B cell (primary cell): Measurements from ENCODE around the gene MYO1C. TPM values are rescaled to one million over a fixed set of nuclear protein-coding genes. Genes with fewer than 3 reads are reported as not detected.

ENCODE experiments used
- ATAC-seq: fragments of 200-7000 bp; cut with Tn5 transposase; one replicate; pipeline ENCODE4 v1.10.0; 2021; ENCODE audit warnings: low read depth, mild to moderate bottlenecking, moderate number of reproducible peaks, moderate library complexity
- CTCF ChIA-PET: fragments of 350-600 bp; sonication (Branson Sonifier 250); formaldehyde crosslinking; loops from one replicate; lab custom pipeline; 2021; ENCODE audit warnings: antibody characterized with exemption, inconsistent platforms; lab: Charles Lee
- POLR2A ChIA-PET: fragments of 350-600 bp; sonication (Branson Sonifier 250); formaldehyde crosslinking; loops from one replicate; lab custom pipeline; 2021; ENCODE audit warnings: antibody characterized with exemption; lab: Charles Lee
- DNase-seq: peaks from one replicate; pipeline ENCODE4 v3.0.0; 2013
- H2AFZ ChIP-seq: 2 replicates; pipeline ENCODE4 v1.6.1; 2012; ENCODE audit warnings: mild to moderate bottlenecking, low read depth, low read length; ENCODE audit not compliant: insufficient read depth, poor library complexity, severe bottlenecking
- H3K27ac ChIP-seq, 2 donors: 1 replicate in 1 of 2; 2 replicates in 1 of 2; pipeline ENCODE4 v1.5.1; 2012 to 2013; ENCODE audit warnings: low read length in 2 of 2, mild to moderate bottlenecking in 2 of 2, moderate library complexity in 1 of 2
- H3K27me3 ChIP-seq, 4 experiments: fragments of 200-600 bp in 1 of 4; sonication (generic) in 1 of 4; replicated peaks in 1 of 4; 1 replicate in 2 of 4; 2 replicates in 2 of 4; pipeline versions ENCODE4 v1.6.1 to v1.7.0; 2013 to 2016; ENCODE audit warnings: low read length in 3 of 4, mild to moderate bottlenecking in 2 of 4, mixed read lengths in 1 of 4, moderate library complexity in 1 of 4; ENCODE audit not compliant: insufficient read depth in 4 of 4, control insufficient read depth in 3 of 4; ENCODE audit errors: control extremely low read depth in 1 of 4
- H3K36me3 ChIP-seq, 2 experiments: replicated peaks in 1 of 2; 1 replicate in 1 of 2; 2 replicates in 1 of 2; pipeline versions ENCODE4 v1.6.1 to v1.7.1; 2013; ENCODE audit warnings: low read length in 1 of 2; ENCODE audit not compliant: insufficient read depth in 2 of 2, control insufficient read depth in 1 of 2; ENCODE audit errors: control extremely low read depth in 1 of 2, extremely low read depth in 1 of 2
- H3K4me1 ChIP-seq, 2 donors: fragments of 200-600 bp in 1 of 2; sonication (generic) in 1 of 2; 1 replicate in 1 of 2; 2 replicates in 1 of 2; pipeline versions ENCODE4 v1.5.1 to v1.6.1; 2013 to 2017; ENCODE audit warnings: low read length in 2 of 2; ENCODE audit not compliant: control insufficient read depth in 2 of 2, insufficient read depth in 2 of 2
- H3K4me2 ChIP-seq: replicated peaks from 2 replicates; pipeline ENCODE3; 2012; ENCODE audit warnings: mild to moderate bottlenecking, low read depth, low read length; ENCODE audit not compliant: poor library complexity, severe bottlenecking
- H3K4me3 ChIP-seq, 5 experiments: fragments of 200-600 bp in 1 of 5; sonication (generic) in 1 of 5; 1 replicate in 3 of 5; 2 replicates in 2 of 5; pipeline versions ENCODE4 v1.5.1 to v1.7.0; 2011 to 2016; ENCODE audit warnings: low read length in 4 of 5, mild to moderate bottlenecking in 4 of 5, low read depth in 2 of 5, control low read depth in 1 of 5, moderate library complexity in 1 of 5; ENCODE audit not compliant: insufficient read depth in 1 of 5; ENCODE audit errors: control extremely low read depth in 1 of 5, extremely low read depth in 1 of 5
- H3K79me2 ChIP-seq: fragments of 200-600 bp; sonication (generic); one replicate; pipeline ENCODE4 v1.6.0; 2016; ENCODE audit warnings: low read length; ENCODE audit not compliant: control insufficient read depth, insufficient read depth
- H3K9ac ChIP-seq: fragments of 200-600 bp; sonication (generic); 2 replicates; pipeline ENCODE4 v1.6.1; 2017; ENCODE audit warnings: mild to moderate bottlenecking, low read length, moderate library complexity
- H3K9me3 ChIP-seq, 3 donors: one replicate each; pipeline versions ENCODE4 v1.6.1 to v1.7.1; 2013; ENCODE audit warnings: low read length in 2 of 3; ENCODE audit not compliant: control insufficient read depth in 2 of 3, insufficient read depth in 1 of 3; ENCODE audit errors: control extremely low read depth in 1 of 3
- H4K20me1 ChIP-seq: 2 replicates; pipeline ENCODE4 v1.6.0; 2012; ENCODE audit warnings: mild to moderate bottlenecking, low read length; ENCODE audit not compliant: insufficient read depth, control insufficient read depth, poor library complexity, severe bottlenecking
- H3K27ac Mint-ChIP-seq: one replicate; pipeline ENCODE4 v1.8.0; 2021; ENCODE audit warnings: mixed read lengths
- H3K27me3 Mint-ChIP-seq: one replicate; pipeline ENCODE4 v1.8.0; 2021; ENCODE audit warnings: mixed read lengths
- H3K4me1 Mint-ChIP-seq: one replicate; pipeline ENCODE4 v1.8.0; 2021; ENCODE audit warnings: mixed read lengths
- H3K4me3 Mint-ChIP-seq: one replicate; pipeline ENCODE4 v1.8.0; 2021; ENCODE audit warnings: mixed read lengths
- H3K9me3 Mint-ChIP-seq: one replicate; pipeline ENCODE4 v1.8.0; 2022; ENCODE audit warnings: mixed read lengths; ENCODE audit not compliant: insufficient read depth
- CTCF ChIP-seq: fragments of 200-600 bp; IDR thresholded peaks from one replicate; pipeline ENCODE4 v1.8.0; 2022; ENCODE audit warnings: antibody characterized with exemption, mild to moderate bottlenecking
- EZH2 ChIP-seq: IDR thresholded peaks from 2 replicates; pipeline ENCODE4 v1.6.1; 2012; ENCODE audit warnings: borderline replicate concordance, low read depth, mild to moderate bottlenecking, moderate library complexity, low read length; ENCODE audit not compliant: insufficient read depth, poor library complexity, severe bottlenecking
- WGBS: methylation state at CpG from one replicate; pipeline ENCODE4 v1.1.5; 2013; ENCODE audit warnings: missing lambda C conversion rate; ENCODE audit not compliant: insufficient coverage; 5-methylcytosine and 5-hydroxymethylcytosine counted together
- intact Hi-C: fragments of 100-400 bp; cut with micrococcal nuclease; formaldehyde crosslinking; loops from one replicate; pipeline ENCODE4 v1.10.0; 2022
- polyA plus RNA-seq: library from polyadenylated mRNA; depleted of rRNA; stranded (reverse); fragments of >200 nt; gene quantifications from 2 replicates; pipeline ENCODE4 v1.2.3, GENCODE V29; 2012
- total RNA-seq, 2 donors: library from RNA; stranded (reverse); fragments of 120-200 nt in 1 of 2; gene quantifications; 1 replicate in 1 of 2; 2 replicates in 1 of 2; pipeline versions ENCODE4 v1.2.3 to v1.2.4, GENCODE V29; 2013 to 2022

MYO1C gene
- total and polyA plus RNA-seq, 2 donors (not counting 1 experiment from before 2014, with no cell fraction given), result 54.7 to 81.7 TPM

- Histone ChIP-seq H3K27me3 (peaks cover 0 to under 1% (median 0%) of the 10 kb centered on the region in 4 experiments), H3K4me1 (peaks cover 25 to 53% of the 10 kb centered on the region in 2 donors), H3K9ac (peak overlapping the region; percentile 72), H2AFZ (peak overlapping the region; percentile 65), H3K79me2 (peaks cover 29% of the 10 kb centered on the region), H4K20me1 (peaks cover 21% of the 10 kb centered on the region), H3K9me3 (no peaks in the 10 kb centered on the region), H3K4me3 (peak overlapping the region in 4 of 5 experiments; percentile 58 to 83 (median 73)), H3K27ac (peak overlapping the region; percentile 81 to 90), H3K4me2 (peak overlapping the region; percentile 98), H3K36me3 (peaks cover 0 to 11% of the 10 kb centered on the region in 2 experiments)
- H3K27ac Mint-ChIP-seq, result peak overlapping the region; percentile 95
- ChIA-PET POLR2A (interaction anchor here (0.6 to 3.9 kb wide), 9 partner anchors 10 to 162 kb away, joined by 3 to 23 read pairs (median 4); partner anchors contain the start of genes INPP5K, SLC43A2 and YWHAE), CTCF (interaction anchor here (0.6 to 3.6 kb wide), 6 partner anchors 24 to 122 kb away, joined by 3 to 23 read pairs (median 4); partner anchors contain the start of gene INPP5K)
- H3K4me1 Mint-ChIP-seq, result peaks cover 44% of the 10 kb centered on the region
- under 1% methylated on average over 68 of the region's 74 CpGs for WGBS
- no peaks in the 10 kb centered on the region for H3K9me3 Mint-ChIP-seq
- intact Hi-C loops, result loop anchor here (1.0 to 5.0 kb wide), 2 partner anchors 24 to 290 kb away; no protein-coding TSS in a partner anchor
- DNase-seq (peak; percentile 88), ATAC-seq (peak; percentile 29)
- H3K27me3 Mint-ChIP-seq, result no peaks in the 10 kb centered on the region
- H3K4me3 Mint-ChIP-seq, result peak overlapping the region; percentile 82
- no peak for TF ChIP-seq EZH2
- TF ChIP-seq CTCF, result no peak
Observed at GRCh38 chr17:1486802-1487695, 5.4 kb downstream of the MYO1C start.
